GM13977 (cell line): ENCODE results near the gene RPS8.
"Not testable (repeated sequence)": the region's sequence is repeated elsewhere in the genome, so short reads cannot be mapped to it uniquely, and the experiment has no call there.

ENCODE experiments used
- DNase-seq: peaks from one replicate; pipeline ENCODE4 v3.0.0; 2012; ENCODE audit warnings: low spot score
- in situ Hi-C: fragments of 300-500 bp; cut with MboI; formaldehyde crosslinking; loops from one replicate; pipeline ENCODE4 v1.12.0; 2022; ENCODE audit warnings: low sequenced_read_pairs, low pct_unique_long_range_greater_than_20kb, mixed read lengths, inconsistent platforms; ENCODE audit not compliant: unreplicated experiment
- TF ChIP-seq, protein P1 (sequence below): IDR thresholded peaks from 2 replicates; pipeline ENCODE4 v1.5.1; 2012; ENCODE audit warnings: mild to moderate bottlenecking, control low read depth; ENCODE audit not compliant: insufficient read depth; ENCODE audit errors: extremely low read depth, missing control alignments

RPS8 gene

DNA sequence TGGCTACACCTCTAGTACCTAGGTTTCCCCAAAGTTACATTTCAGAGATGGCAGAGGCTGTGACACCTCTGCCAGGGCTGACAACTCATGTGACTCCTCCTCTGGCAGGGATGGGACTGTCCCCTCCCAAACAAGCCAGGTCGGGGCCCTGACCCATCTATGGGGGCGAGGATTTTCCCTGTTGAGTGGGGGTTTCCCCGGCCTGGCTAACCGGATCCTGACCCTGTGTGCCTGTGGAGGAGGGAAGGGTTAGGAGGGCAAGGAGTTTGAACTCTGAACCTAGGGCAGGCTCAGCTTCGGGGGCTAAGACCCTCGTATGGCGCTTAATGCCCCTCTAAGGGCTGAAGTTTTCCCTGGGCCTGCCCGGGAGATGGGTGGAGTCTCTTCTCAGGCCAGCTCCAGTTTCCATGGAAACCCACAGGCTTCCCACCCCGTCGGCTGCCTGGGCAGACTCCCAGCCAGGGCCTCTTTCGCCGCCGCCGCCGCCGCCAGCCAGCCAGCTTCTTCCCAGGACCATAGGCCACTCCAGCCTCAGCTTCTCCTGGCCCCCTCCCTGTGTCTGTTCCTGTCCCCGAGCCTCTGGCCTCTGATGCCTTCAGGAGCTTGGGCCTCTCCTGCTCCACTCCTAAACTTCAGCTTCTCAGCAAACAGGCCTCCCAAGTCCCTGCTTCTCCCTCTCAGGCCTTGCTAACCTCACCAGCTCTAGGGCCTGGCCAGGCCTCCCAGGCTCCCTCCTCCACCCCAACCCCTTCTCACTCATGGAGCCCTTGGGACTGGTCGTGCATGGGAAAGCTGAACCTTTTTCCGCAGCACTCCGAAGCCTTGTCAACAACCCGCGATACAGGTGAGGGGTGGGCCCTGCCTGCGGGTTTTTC lies 33.0 kb downstream of the RPS8 start, which contains the start of gene BTBD19:
BTBD19 (plus strand) TSS at position 461 of the 875 bp plus-strand sequence; CDS start at position 759, 298 bp downstream.
- DNase-seq = peak; percentile 78
- in situ Hi-C loops = no loop called here
- TF ChIP-seq, protein P1, sequence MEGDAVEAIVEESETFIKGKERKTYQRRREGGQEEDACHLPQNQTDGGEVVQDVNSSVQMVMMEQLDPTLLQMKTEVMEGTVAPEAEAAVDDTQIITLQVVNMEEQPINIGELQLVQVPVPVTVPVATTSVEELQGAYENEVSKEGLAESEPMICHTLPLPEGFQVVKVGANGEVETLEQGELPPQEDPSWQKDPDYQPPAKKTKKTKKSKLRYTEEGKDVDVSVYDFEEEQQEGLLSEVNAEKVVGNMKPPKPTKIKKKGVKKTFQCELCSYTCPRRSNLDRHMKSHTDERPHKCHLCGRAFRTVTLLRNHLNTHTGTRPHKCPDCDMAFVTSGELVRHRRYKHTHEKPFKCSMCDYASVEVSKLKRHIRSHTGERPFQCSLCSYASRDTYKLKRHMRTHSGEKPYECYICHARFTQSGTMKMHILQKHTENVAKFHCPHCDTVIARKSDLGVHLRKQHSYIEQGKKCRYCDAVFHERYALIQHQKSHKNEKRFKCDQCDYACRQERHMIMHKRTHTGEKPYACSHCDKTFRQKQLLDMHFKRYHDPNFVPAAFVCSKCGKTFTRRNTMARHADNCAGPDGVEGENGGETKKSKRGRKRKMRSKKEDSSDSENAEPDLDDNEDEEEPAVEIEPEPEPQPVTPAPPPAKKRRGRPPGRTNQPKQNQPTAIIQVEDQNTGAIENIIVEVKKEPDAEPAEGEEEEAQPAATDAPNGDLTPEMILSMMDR = no peak

DNA sequence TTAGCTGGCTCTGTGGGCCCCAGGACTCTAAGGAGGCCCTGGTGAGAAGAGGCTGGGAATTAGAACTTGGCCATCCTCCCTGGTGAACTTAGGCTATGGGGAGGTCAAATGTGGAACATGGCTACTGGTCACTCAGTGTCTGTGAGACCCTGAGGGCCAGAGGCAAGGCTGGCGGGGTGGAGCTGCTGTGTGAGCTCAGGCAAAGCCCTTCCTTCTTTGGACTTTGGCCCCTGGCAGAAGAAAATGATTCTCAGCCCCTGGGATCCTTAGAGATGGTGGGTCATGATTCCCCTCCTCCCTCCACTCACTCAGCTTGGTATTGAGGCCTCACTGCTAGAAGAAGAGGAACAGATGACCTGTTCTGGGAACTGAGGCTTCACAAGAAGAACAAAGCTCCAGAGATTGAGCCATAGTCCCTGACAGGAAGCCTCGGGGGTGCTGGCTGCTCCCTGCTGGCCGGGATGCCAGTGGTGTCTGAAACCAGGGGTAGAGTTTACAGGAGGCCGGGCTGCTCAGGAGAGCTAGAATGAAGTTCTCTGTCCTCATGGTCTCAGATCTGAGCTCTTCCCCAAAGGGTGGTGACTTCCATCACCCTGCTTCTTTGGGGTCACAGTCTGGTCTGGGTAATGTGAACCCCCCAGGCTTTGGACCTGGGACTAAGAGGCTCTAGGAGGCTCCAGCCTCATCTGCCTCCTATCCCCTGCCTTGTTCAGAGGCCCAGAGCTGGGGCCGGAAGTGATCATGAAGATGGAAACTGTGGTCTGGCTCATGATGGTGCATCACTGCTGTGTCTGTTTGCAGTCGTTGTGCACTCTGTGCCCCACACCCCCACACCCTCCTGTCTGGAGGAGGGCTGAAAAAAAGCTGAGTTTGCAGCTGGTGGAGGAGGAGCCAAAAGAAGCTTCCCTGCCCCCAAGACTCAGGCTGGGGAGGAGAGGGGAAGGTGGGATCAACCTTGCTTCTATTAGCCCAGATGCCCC lies 33.9 kb downstream of the RPS8 start:
- TF ChIP-seq, protein P1 = no peak
- peak; percentile 84 for DNase-seq
- in situ Hi-C loops = no loop called here

DNA sequence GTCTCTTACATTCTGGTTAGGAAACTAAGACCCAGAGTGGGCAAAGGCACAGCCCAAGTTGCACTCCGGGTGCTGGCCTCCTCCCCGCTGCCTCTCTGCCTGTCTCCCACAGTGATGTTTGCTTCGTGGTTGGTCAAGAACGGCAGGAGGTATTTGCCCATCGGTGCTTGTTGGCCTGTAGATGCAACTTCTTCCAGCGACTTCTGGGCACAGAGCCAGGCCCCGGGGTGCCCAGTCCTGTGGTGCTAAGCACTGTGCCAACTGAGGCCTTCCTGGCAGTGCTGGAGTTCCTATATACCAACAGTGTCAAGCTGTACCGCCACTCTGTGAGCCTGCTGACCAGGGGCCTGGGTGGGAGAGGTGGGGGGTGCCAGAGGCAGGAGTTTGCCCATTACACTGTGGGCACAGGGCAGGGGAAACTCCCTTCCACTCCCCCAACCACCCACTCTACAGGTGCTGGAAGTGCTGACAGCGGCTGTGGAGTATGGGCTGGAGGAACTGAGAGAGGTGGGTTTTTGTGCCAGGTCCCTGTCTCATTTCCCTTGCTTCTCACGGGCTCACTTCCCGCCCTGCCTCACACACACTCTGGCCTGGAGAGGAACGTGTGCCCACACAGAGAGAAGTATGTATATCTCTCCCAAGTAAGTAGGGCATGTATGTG lies 34.9 kb downstream of the RPS8 start:
- in situ Hi-C loops = no loop called here
- no peak for DNase-seq
- TF ChIP-seq, protein P1 = no peak

DNA sequence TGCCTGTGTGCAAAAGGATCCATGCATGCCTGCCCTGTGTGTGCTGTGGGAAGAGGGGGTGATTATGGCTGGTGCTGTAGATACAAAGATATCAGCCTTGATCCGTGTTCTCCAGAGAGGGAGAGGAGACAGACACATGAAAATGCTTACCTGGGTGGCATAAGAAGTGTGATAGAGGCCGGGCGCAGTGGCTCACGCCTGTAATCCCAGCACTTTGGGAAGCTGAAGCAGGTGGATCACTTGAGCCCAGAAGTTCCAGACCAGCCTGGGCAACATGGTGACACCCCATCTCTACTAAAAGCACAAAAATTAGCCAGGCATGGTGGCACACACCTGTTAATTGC lies 35.4 kb downstream of the RPS8 start:
- DNase-seq, in situ Hi-C loops: not testable (repeated sequence)

DNA sequence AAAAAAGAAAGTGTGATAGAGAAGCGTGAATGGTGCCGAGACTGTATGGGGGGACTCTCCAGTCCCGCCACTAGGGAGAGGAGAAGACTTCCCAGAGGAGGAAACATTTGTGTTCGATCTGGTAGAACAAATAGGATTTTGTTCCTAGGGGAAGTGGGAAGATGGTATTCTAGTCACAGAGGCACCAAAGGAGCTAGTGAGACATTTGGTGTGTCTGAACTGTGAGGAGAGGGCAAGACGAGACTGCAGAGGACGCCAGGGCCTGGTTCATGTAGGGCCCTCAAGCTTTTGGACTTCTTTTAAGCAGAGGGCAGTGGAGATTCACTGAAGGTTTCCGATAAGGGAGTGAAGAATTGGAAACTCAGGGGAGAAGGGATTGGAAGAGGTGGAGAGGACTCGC lies 35.9 kb downstream of the RPS8 start:
- TF ChIP-seq, protein P1 = no peak
- DNase-seq = no peak
- in situ Hi-C loops = no loop called here

DNA sequence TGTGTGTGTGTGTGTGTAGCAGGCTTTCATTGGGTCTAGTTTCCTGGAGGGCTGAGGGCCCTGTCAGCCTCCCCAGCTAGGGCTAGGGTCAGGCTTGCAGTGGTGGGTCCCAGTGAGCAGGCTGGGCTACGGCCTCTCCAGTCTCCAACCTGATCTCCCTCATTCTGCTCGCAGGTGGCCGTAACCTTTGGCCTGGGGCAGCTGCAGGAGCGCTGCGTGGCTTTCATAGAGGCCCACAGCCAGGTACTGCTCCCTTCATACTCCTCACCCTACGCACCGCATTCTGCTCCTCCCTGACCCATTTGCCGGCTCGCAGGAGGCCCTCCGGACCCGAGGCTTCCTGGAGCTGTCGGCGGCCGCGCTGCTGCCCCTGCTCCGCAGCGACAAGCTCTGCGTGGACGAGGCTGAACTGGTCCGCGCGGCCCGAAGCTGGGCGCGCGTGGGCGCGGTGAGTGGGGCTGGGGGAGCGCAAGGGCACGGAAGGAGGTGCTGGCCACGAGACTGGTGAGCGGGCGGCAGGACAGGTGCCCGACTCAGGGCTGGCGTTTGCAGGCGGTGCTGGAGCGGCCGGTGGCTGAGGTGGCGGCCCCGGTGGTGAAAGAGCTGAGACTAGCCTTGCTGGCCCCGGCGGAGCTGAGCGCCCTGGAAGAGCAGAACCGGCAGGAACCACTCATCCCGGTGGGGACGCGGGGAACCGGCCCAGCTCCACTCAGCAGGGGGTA lies 37.6 kb downstream of the RPS8 start:
- in situ Hi-C loops = no loop called here
- no peak for DNase-seq
- TF ChIP-seq, protein P1 = no peak

DNA sequence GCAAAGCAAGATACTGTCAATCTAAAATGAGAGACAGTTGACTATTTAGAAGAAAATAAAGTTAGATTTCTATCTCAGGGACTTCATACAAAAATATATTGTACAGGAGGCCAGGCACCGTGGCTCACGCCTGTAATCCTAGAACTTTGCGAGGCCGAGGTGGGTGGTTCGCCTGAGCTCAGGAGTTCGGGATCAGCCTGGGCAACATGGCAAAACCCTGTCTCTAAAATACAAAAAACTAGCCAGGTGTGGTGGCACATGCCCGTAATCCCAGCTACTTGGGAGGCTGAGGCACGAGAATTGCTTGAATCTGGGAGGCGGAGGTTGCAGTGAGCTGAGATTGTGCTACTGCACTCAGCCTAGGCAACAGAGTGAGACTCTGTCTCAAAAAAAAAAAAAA lies 40.6 kb downstream of the RPS8 start:
- in situ Hi-C loops = not testable (repeated sequence)

More for the DNA sequence above, 40.6 kb downstream of the RPS8 start:
- not testable (repeated sequence) for DNase-seq
